A549 (cell line): Measurements from ENCODE around the gene FAM53B.

Experiments used
- BHLHE40 ChIP-seq: IDR thresholded peaks from 2 replicates; pipeline ENCODE4 v1.6.1; 2012; ENCODE audit warnings: low read depth, low read length, inconsistent platforms
- HOXA7 ChIP-seq: fragments of 250-450 bp; sonication (Bioruptor Pico); IDR thresholded peaks from 2 replicates; pipeline ENCODE4 v1.5.0; 2020; ENCODE audit warnings: mild to moderate bottlenecking, moderate library complexity
- JUN ChIP-seq, 2 experiments: fragments of >200 bp; sonication (Bioruptor Twin); formaldehyde crosslinking; IDR thresholded peaks; 2 replicates in 1 of 2; 3 replicates in 1 of 2; pipeline ENCODE4 v1.6.1; 2016 to 2017
- MAFK ChIP-seq: fragments of 450-650 bp; IDR thresholded peaks from 2 replicates; pipeline ENCODE4 v1.6.1; 2014; ENCODE audit not compliant: partially characterized antibody
- PHF8 ChIP-seq: fragments of 200-600 bp; sonication (generic); IDR thresholded peaks from 2 replicates; pipeline ENCODE4 v1.6.1; 2016; ENCODE audit warnings: low read depth, mild to moderate bottlenecking, antibody characterized with exemption, moderate library complexity, borderline replicate concordance
- POLR2A ChIP-seq: IDR thresholded peaks from 2 replicates; pipeline ENCODE4 v1.6.1; 2012; ENCODE audit warnings: mild to moderate bottlenecking, low read length
- RAD21 ChIP-seq, 2 experiments: fragments of >200 bp in 1 of 2; sonication (Bioruptor Twin) in 1 of 2; formaldehyde crosslinking in 1 of 2; IDR thresholded peaks in 1 of 2; conservative IDR thresholded peaks in 1 of 2; 2 replicates in 1 of 2; 3 replicates in 1 of 2; pipeline ENCODE4 v1.6.1; 2012 to 2018; ENCODE audit warnings: inconsistent platforms in 1 of 2
- TF ChIP-seq, protein P1 (sequence below): fragments of >200 bp; sonication (Bioruptor Twin); formaldehyde crosslinking; IDR thresholded peaks from 3 replicates; pipeline ENCODE4 v1.5.1; 2016
- TF ChIP-seq, protein P2 (sequence below): IDR thresholded peaks from 2 replicates; pipeline ENCODE4 v1.6.1; 2012
- TF ChIP-seq, protein P3 (sequence below): fragments of 200-600 bp; sonication (generic); IDR thresholded peaks from 2 replicates; pipeline ENCODE4 v1.6.1; 2016; ENCODE audit warnings: antibody characterized with exemption, mild to moderate bottlenecking, moderate library complexity

DNA sequence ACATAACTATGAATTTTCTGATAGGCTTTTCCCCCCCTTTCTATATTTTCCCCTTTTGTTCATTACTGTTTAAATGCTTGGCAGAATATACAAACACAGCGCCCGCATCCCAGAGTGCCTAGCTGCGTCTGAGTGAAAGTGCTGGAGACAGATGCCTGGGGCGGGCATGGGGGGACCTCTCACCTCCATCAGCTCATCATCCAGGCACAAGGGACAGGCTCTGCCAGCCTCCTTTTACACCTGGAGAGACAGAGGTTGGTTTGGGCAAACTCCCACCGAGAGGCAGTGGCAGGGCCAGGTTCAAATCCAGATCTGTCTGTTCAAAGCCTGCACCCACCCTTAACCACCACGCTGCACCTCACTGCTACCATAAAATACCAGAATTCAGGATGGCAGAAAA is 104.5 kb downstream of the FAM53B start:
- TF ChIP-seq HOXA7 (CRISPR knock-in tag), result no peak
- TF ChIP-seq, protein P1, sequence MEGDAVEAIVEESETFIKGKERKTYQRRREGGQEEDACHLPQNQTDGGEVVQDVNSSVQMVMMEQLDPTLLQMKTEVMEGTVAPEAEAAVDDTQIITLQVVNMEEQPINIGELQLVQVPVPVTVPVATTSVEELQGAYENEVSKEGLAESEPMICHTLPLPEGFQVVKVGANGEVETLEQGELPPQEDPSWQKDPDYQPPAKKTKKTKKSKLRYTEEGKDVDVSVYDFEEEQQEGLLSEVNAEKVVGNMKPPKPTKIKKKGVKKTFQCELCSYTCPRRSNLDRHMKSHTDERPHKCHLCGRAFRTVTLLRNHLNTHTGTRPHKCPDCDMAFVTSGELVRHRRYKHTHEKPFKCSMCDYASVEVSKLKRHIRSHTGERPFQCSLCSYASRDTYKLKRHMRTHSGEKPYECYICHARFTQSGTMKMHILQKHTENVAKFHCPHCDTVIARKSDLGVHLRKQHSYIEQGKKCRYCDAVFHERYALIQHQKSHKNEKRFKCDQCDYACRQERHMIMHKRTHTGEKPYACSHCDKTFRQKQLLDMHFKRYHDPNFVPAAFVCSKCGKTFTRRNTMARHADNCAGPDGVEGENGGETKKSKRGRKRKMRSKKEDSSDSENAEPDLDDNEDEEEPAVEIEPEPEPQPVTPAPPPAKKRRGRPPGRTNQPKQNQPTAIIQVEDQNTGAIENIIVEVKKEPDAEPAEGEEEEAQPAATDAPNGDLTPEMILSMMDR, result no peak
- no peak for TF ChIP-seq MAFK
- TF ChIP-seq, protein P2, sequence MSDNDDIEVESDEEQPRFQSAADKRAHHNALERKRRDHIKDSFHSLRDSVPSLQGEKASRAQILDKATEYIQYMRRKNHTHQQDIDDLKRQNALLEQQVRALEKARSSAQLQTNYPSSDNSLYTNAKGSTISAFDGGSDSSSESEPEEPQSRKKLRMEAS, result no peak
- TF ChIP-seq POLR2A, result no peak
- no peak for TF ChIP-seq JUN (IDR thresholded peaks at IDR 0.05)
- TF ChIP-seq RAD21 (conservative IDR thresholded peaks at IDR 0.05 in 1 of 2, IDR thresholded peaks at IDR 0.05 in 1 of 2), result no peak
- TF ChIP-seq, protein P3, sequence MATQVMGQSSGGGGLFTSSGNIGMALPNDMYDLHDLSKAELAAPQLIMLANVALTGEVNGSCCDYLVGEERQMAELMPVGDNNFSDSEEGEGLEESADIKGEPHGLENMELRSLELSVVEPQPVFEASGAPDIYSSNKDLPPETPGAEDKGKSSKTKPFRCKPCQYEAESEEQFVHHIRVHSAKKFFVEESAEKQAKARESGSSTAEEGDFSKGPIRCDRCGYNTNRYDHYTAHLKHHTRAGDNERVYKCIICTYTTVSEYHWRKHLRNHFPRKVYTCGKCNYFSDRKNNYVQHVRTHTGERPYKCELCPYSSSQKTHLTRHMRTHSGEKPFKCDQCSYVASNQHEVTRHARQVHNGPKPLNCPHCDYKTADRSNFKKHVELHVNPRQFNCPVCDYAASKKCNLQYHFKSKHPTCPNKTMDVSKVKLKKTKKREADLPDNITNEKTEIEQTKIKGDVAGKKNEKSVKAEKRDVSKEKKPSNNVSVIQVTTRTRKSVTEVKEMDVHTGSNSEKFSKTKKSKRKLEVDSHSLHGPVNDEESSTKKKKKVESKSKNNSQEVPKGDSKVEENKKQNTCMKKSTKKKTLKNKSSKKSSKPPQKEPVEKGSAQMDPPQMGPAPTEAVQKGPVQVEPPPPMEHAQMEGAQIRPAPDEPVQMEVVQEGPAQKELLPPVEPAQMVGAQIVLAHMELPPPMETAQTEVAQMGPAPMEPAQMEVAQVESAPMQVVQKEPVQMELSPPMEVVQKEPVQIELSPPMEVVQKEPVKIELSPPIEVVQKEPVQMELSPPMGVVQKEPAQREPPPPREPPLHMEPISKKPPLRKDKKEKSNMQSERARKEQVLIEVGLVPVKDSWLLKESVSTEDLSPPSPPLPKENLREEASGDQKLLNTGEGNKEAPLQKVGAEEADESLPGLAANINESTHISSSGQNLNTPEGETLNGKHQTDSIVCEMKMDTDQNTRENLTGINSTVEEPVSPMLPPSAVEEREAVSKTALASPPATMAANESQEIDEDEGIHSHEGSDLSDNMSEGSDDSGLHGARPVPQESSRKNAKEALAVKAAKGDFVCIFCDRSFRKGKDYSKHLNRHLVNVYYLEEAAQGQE, result no peak
- TF ChIP-seq BHLHE40, result no peak
- no peak for TF ChIP-seq PHF8
